GM18519 (cell line): Measurements from ENCODE around the gene PRR15L.
"Not testable (repeated sequence)": the region's sequence is repeated elsewhere in the genome, so short reads cannot be mapped to it uniquely, and the experiment has no call there.

Experiments used
- ATAC-seq: cut with Tn5 transposase; IDR thresholded peaks from one replicate; pipeline ENCODE4 v1.9.1; 2021; ENCODE audit warnings: mild to moderate bottlenecking, moderate library complexity; ENCODE audit not compliant: unreplicated experiment, low FRiP score

PRR15L gene

DNA sequence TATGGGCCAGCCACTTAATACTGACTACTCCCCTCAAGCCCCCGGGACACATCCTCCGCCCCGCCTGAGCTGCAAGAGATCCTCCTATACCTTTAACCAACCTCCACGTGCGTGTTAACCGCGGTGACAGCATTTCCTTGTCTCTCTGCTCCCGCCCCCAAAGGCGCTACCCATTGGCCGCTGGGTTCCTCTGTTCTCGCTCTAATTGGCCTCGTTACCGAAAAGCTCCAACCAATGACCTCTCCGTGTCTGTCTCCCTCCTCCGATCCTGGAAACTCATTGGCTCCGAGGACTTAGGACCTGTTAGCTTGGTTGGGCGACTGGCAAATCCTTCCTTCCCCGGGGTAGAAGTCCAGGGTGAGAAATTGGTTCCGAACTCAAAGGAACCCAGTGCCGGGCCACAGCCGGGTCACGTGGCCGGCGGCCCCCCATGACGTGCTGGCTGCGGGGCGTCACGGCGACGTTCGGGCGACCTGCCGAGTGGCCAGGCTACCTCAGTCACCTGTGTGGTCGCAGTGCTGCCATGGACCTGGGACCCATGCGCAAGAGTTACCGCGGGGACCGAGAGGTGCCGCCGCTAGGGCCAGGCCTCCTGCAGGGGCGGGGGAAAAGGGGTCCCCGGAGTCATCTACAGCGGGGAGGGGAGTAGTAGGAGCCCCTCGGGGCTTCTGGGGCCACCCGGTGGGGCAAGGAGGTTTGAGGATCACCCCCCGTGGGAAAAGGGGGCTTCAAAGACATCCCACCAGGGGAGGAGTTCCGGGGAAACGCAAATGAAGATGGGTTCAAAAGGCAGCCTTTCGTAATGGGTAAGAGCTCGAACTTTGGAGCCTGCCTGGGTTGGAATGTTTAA is 16.2 kb downstream of the PRR15L start, which contains the start of gene PNPO:
TSS of gene PNPO (plus strand) at position 326 of the 850 bp plus-strand sequence. CDS start at position 431, 105 bp downstream.
- ATAC-seq: peak; percentile 79

DNA sequence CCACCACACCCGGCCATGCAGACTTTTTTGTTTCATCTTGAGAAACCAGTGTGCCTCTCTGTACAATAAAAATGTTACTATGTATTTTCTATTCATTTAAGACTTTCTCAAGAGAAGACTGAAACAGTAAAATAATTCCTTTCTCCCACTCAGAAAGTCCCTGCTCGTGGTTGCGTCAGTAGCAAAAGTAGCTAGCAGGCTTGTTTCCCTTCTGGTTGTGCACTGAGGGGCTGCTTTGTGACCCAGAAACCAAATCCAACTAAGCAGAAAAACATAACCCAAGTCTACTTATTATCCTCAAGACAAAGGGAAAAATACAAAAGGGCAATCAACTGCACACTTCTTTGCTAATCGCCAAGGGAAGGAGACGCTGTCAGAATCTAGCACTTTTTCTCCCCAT is 19.7 kb downstream of the PRR15L start:
- ATAC-seq: no peak

DNA sequence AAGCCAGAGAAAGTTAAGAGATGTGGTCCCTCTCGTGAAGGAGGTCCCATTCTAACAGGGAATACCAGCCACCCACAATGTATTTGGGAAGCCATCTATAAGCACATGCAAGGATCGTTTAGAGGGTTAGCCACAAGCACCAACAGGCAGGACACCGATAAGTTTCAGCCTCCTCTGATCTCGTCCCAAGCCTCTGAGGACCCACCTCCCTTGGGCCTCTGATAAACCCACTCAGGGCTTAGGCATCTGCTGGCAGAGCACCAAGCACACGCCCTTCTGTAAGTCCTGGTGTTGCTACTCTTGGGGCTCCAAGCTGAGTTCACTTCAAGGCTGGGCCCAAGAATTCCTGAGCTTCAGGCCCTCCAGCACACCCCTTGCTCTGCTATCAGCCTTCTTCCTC is 21.7 kb downstream of the PRR15L start:
- ATAC-seq: no peak

DNA sequence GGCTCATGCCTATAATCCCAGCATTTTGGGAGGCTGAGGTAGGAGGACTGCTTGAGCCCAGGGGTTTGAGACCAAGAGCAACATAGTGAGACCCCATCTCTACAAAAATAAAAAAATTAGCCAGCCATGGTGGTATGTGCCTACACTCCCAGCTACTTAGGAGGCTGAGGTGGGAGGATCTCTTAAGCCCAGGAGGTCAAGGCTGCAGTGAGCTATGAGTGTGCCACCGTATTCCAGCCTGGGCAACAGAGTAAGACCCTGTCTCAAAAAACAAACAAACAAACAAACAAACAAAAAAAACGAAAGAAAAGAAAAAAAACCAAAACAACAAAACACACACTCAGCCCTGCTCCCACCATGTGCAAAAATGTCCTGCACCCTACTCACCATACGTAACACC is 22.2 kb downstream of the PRR15L start:
- not testable (repeated sequence) for ATAC-seq

DNA sequence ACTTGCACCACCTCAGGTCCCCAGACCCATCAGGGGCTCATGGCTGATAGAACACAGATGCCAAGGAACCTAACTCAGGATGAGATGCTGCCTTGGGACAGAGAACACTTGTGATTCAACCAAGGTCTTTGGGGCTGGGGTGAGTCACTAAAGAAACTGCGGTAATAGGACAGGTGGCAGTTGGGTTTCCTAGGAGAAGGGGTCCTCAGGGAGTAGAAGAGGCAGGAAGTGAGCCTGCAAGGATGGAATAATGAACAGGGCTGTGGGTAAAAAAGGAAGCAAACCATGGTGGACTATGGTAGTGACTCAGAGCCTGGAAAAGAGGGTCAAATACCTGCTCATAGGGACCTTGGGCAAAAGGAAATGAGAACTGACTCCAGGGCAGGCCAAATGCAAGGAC is 22.8 kb downstream of the PRR15L start:
- no peak for ATAC-seq

DNA sequence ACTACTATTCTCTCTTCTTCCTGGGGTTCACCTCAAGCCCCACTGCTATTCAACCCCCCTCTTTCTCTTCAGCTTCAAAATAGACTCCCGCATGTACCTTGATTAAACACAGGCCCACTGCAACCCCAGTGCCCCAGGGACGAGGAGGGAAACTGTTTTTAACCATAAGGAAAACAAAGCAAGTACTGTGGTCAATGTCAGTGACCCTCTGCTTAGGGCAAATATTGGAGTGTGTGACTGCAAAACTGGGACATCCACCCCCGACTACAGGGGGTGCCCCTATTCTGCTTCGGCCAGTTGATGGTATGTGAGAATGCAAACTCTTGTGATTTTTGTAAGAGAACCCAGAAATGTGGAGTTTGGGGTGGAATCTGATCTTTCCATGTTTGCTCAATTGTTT is 25.8 kb downstream of the PRR15L start:
- ATAC-seq: no peak

DNA sequence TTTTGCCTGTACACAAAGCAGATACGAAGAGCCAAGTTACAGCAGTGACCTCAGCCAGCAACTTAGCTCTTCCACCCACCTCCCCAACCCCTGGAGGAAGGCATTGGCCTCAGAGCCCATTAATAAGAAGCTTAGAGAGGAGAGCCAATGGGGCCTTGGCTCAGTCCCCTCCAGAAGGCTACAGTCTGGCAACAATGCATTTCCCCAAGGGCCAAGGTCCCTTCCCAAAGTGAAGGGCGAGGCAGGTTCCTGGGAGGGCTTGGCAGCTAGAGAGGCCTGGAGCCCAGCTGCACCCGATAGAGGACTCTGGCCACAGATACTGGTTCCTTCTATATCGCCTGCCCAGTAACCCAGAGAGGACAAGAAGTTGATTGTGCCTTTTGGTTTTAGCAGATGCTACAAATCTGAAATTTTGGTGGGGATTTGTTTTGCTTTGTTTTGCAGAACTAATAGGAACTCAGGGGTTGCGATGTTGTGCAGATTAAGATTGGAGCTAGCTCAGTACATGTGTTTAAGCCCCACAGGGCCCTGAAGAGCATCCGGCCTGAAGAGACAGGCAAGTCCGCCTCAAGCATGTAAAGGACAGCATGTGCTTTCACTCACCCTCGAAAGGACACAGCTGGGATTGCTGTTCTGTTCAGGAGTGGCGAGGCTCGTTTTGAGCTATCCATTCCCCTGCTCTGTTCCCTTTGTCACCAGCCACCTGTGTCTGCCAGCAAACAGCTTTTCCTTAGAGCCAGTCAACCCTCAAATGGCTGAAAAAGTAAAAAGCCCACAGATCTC is 28.3 kb downstream of the PRR15L start:
- ATAC-seq: no peak

DNA sequence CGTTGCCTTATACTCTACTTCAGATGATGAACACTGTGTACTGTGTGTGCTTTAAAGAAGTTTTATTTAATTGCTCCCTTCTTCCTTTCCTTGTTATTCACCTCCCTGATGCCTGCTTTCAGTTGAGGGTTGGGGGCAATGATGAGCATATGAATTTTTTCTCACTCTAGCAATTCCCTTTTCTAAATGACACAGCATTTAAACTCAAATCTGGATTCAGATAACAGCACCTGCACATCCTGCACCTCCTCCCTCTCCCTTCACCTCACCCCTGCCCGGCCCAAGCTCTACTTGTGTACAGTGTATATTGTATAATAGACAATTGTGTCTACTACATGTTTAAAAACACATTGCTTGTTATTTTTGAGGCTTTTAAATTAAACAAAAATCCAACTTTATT is 29.3 kb downstream of the PRR15L start:
- ATAC-seq: no peak

DNA sequence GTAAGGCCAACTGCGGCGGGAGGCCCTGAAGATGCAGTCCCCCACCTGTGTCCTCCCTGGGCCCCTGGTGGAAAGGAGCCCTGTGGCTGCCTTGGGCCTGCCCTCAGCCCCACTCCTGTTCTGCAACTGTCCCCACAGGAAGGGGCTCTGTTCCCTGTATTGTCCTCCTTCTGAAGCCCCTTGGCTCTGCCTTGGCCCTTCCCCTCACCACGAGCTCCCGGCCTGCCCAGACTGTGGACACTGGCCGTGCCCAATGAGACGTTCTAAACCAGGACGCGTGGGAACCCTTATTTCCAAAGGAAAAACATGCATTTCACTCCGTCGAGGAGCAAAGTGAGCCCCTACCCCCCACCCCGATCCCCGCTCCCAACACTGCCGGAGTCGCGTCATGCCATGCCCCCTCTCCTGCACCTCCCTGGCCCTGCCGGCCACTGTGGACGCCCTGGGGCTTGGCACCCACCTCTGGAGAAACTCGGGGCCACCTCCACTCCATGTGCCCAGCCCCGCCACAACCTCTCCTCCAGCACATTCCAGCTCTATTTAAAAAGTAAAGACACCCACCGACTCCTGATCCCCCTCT is 29.8 kb downstream of the PRR15L start:
- no peak for ATAC-seq

DNA sequence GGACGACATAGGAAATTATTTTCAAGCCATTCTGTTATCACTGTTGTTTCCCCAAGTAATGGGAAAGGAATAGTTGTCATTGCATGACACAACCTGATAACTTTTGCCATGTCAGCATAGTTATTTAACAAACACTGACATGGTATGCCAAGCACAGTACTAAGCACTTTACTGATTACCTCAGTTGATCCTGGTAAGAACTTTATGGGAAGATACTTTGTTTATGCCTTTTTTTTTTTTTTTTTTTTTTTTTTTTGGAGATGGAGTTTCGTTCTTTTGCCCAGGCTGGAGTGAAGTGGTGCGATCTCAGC is 32.0 kb downstream of the PRR15L start:
- ATAC-seq: no peak

DNA sequence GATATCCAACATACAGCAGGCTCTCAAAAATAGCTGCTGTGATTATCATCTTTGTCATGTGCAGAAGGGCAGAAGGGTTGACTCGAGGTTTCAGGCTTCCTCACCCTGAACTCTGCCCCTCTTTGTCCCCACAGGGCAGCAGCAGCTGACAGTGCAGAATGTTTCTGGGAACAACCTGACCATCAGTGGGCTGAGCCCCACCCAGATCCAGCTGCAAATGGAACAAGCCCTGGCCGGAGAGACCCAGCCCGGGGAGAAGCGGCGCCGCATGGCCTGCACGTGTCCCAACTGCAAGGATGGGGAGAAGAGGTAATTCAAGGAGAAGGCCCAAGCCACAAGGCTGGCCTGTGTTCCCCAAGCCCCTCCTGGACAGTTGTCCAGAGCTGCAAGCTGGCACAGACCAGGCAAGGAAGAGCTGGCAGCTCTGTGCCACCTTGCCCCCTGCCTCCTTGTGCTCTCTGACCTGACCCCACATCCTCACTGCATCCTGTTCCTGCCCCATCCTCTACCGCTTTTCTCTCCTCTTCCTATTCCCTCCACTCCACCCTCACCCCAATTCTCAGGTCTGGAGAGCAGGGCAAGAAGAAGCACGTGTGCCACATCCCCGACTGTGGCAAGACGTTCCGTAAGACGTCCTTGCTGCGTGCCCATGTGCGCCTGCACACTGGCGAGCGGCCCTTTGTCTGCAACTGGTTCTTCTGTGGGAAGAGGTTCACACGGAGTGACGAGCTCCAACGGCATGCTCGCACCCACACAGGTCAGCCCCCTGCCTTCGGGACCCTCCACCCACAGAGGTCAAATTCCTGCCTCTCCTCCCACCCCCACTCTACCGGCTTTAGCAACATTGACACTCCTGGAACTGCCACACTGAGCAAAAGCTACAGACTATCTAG is 32.7 kb downstream of the PRR15L start:
- ATAC-seq: no peak

DNA sequence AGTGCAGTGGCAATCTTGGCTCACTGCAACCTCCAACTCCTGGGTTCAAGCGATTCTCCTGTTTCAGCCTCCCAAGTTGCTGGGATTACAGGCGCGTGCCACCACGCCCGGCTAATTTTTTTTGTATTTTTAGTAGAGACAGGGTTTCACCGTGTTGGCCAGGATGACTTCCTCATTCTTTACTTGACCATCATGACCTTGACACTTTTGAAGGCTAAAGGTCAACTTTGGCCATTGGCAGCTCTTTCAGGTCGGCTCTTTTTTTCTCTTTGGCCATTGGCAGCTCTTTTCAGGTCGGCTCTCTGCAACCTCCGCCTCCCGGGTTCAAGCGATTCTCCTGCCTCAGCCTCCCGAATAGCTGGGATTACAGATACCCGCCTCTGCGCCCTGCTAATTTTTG is 37.8 kb downstream of the PRR15L start:
- ATAC-seq: not testable (repeated sequence)

DNA sequence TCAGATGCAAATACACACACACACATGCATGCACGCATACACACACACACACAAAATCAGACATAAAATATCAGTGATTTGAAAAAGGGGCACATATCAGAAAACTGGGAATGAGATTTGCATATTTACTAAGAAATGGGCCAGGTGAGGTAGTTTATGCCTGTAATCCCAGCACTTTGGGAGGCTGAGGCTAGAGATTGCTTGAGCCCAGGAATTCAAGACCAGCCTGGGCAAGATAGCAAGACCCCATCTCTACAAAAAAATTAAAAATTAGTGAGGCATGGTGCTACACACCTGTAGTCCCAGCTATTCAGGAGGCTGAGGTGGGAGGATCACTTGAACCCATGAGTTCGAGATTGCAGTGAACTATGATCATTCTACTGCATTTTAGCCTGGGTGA is 38.7 kb downstream of the PRR15L start:
- no peak for ATAC-seq

DNA sequence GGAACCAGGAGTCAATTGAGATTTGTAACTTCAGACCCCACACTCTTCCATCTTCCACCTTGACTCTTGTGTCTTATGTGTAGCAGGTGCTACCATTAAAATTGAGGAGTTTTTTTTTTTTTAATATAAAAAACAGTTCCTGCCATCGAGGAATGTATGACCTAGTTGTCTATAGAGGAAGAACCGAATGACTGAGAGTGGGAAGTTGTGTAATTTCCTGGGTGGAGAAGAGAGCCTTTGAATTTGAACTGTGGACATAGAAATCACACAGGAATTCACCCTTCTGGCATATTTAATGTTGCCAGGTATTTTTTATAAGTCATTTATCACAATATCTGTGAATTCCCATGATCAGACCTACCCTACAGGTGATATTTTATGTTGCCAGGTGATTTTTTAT is 39.7 kb downstream of the PRR15L start:
- ATAC-seq: no peak

DNA sequence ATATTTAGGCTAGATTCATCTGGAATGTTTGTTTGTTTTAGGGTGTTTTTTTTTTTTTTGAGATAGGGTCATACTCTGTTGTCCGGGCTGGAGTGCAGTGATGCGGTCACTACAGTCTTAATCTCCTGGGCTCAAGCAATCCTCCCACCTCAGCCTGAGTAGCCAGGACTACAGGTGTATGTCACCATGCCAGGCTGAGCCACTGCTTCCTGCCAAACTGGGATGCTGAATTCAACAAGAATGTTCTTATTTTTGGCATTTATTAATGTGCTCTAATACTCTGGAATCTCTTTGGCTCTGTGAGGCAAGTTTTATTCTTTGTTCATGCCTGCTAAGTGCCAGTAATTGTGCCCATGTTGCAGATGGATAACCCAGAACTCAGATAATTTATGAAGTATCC is 40.1 kb downstream of the PRR15L start:
- ATAC-seq: no peak

DNA sequence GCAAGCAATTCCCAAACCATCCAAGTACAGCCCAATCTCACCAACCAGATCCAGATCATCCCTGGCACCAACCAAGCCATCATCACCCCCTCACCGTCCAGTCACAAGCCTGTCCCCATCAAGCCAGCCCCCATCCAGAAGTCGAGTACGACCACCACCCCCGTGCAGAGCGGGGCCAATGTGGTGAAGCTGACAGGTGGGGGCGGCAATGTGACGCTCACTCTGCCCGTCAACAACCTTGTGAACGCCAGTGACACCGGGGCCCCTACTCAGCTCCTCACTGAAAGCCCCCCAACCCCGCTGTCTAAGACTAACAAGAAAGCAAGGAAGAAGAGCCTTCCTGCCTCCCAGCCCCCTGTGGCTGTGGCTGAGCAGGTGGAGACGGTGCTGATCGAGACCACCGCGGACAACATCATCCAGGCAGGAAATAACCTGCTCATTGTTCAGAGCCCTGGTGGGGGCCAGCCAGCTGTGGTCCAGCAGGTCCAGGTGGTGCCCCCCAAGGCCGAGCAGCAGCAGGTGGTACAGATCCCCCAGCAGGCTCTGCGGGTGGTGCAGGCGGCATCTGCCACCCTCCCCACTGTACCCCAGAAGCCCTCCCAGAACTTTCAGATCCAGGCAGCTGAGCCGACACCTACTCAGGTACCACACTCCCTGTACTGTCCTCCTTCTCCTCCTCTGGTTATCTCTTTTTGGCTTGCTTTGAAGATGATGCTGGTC is 41.0 kb downstream of the PRR15L start:
- ATAC-seq: no peak

DNA sequence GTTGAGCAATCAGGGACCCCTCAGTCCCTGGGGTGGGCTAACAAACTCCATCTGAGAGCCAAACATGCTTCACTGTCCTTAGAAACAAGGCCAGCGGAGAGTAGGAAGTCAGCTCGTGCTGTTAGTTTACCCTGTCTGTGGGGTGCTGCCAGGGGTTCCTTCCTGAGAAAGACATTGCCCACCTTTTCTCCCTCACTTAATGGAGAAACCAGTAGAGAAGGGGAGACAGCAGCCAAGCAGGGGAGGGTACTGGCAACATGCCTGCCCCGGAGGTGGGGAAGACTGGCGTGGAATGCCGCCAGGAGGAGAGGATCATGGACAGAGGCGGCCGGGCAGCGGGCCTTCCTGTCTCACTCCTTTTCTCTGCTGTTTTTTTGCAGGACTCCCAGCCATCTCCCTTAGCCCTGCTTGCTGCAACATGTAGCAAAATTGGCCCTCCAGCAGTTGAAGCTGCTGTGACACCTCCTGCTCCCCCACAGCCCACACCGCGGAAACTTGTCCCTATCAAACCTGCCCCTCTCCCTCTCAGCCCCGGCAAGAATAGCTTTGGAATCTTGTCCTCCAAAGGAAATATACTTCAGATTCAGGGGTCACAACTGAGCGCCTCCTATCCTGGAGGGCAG is 41.8 kb downstream of the PRR15L start:
- no peak for ATAC-seq

DNA sequence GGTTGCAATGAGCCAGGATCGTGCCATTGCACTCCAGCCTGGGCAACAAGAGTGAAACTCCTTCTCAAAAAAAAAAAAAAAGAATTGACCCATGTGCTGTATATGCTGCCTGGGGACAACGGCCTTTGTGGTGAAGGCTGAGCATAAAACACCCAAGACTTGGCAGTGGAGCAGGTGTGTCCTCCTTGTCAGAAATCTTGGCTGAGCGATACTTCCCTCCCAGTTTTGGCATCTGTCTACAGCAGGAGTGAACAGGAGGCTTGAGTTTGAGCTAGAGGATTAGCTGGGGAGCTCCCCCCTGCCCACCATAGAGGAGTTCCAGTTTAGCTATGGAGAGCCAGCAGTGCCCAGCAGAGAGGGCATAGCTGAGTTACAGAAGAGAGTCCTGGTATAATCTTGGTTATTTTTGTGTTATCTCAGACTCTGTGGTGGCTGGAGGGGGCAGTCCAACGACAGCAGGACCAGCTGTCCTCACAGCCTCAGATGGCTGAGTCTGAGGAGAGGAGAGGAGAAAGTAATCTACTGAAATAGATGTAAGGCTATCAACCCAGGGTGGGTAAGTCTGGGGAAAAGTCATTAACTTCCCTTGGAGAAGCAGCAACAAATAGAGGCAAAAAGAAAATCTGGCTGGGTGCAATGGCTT is 43.3 kb downstream of the PRR15L start:
- no peak for ATAC-seq

DNA sequence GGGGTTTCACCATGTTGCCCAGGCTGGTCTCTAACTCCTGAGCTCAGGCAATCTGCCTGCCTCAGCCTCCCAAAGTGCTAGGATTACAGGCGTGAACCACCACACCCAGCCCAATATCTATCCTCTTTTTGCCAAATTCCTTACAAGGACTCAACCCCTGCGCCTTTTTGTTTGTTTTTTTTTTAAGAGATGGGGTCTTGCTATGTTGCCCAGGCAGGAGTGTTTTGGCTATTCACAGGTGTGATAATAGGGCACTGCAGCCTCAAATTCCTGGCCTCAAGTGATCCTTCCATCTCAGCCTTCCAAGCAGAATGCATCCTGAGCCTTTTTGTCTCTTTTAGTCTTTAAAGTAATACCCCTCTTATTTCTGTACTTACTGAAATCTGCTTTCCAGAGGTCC is 44.6 kb downstream of the PRR15L start:
- ATAC-seq: no peak
